Kidney (tissue), 14 donors: ENCODE data around the gene FAT4. TPM values are rescaled to one million over a fixed set of nuclear protein-coding genes. Genes with fewer than 3 reads are reported as not detected.

ENCODE experiments used
- DNase-seq, 5 donors: peaks; one replicate each; pipeline ENCODE4 v3.0.0-alpha.2; 2013 to 2020
- FAIRE-seq: peaks from 2 replicates; lab custom pipeline; 2012; peaks lifted over from hg19 to GRCh38; lab: Jason Lieb, UNC
- H3K27ac ChIP-seq, 2 donors: one replicate each; pipeline ENCODE4 v1.7.0; 2013; ENCODE audit warnings: low read depth in 2 of 2, low read length in 2 of 2, inconsistent platforms in 1 of 2
- H3K27me3 ChIP-seq: one replicate; pipeline ENCODE4 v1.7.1; 2013; ENCODE audit warnings: low read length, inconsistent platforms; ENCODE audit not compliant: control insufficient read depth, insufficient read depth
- H3K36me3 ChIP-seq, 3 donors: one replicate each; pipeline versions ENCODE4 v1.7.0 to v1.7.1; 2013; ENCODE audit warnings: low read length in 3 of 3, control low read depth in 1 of 3, inconsistent platforms in 1 of 3; ENCODE audit not compliant: insufficient read depth in 3 of 3, control insufficient read depth in 2 of 3
- H3K4me1 ChIP-seq, 3 donors: one replicate each; pipeline versions ENCODE4 v1.7.0 to v1.7.1; 2013; ENCODE audit warnings: low read length in 3 of 3, inconsistent platforms in 1 of 3, low read depth in 1 of 3; ENCODE audit not compliant: control insufficient read depth in 2 of 3, insufficient read depth in 2 of 3
- H3K4me3 ChIP-seq, 3 donors: one replicate each; pipeline versions ENCODE4 v1.7.0 to v1.8.1; 2013; ENCODE audit warnings: low read length in 3 of 3, control low read depth in 1 of 3, inconsistent platforms in 1 of 3
- H3K9ac ChIP-seq, 3 donors: one replicate each; pipeline versions ENCODE4 v1.7.0 to v1.7.1; 2013; ENCODE audit warnings: low read length in 3 of 3, control low read depth in 1 of 3, inconsistent platforms in 1 of 3
- H3K9me3 ChIP-seq, 3 donors: one replicate each; pipeline versions ENCODE4 v1.7.0 to v1.7.1; 2013; ENCODE audit warnings: low read length in 3 of 3, control low read depth in 1 of 3, inconsistent platforms in 1 of 3; ENCODE audit not compliant: control insufficient read depth in 2 of 3, insufficient read depth in 1 of 3
- intact Hi-C: fragments of 100-400 bp; cut with DNase I; formaldehyde crosslinking; loops from one replicate; pipeline ENCODE4 v1.11.1; 2022
- polyA plus RNA-seq: library from polyadenylated mRNA; stranded (reverse); fragments of 350-450 nt; fragmentation: Illumina TruSeq; extraction: RNeasy Lipid Tissue Mini Kit (QIAGEN cat#74804); gene quantifications from one replicate; pipeline ENCODE4 v1.2.3, GENCODE V29; 2014; ENCODE audit warnings: low read depth, low replicate concordance; ENCODE audit not compliant: insufficient read depth
- total RNA-seq: library from RNA; stranded (reverse); fragmentation: NEBNext Ultra II Directional; extraction: Animal tissue kit (Norgen Biotek cat#: 25700); gene quantifications from one replicate; pipeline ENCODE4 v1.2.1, GENCODE V29; 2021
- TF ChIP-seq, protein P1 (sequence below): IDR thresholded peaks from 3 replicates; pipeline ENCODE4 v1.5.1; 2012; ENCODE audit warnings: mild to moderate bottlenecking, moderate library complexity, borderline replicate concordance; ENCODE audit not compliant: insufficient read depth; ENCODE audit errors: extremely low read depth
- donor health status: control.
- donor health status: control.
- donor health status: control.
- donor health status: control.
- donor health status: control.
- donor health status: DM: yes; HTN: yes; CAD: no.
- donor health status: Normal renal cell carcinoma (clear cell type).

Gene FAT4
- total and polyA plus RNA-seq, 2 donors from 2014 or later: 0.99 to 11.3 TPM

DNA sequence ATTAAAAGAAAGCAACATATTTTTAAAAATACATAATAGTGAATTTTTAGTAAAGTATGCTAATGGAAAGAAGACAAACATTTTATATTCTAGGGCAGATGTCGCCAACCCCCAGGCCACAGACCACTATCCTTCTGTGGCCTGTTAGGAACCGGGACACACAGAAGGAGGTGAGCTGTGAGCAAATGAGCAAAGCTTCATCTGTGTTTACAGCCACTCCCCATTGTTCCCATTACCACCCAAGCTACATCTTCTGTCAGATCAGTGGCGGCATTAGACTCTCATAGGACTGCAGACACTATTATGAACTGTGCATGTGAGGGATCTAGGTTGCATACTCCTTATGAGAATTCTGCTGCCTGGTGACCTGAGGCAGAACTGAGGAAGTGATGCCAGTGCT lies 37.0 kb upstream of the FAT4 start:
- no peak overlapping the region for H3K27ac ChIP-seq
- intact Hi-C loops: no loop called here
- no peak overlapping the region for H3K9ac ChIP-seq
- TF ChIP-seq, protein P1, sequence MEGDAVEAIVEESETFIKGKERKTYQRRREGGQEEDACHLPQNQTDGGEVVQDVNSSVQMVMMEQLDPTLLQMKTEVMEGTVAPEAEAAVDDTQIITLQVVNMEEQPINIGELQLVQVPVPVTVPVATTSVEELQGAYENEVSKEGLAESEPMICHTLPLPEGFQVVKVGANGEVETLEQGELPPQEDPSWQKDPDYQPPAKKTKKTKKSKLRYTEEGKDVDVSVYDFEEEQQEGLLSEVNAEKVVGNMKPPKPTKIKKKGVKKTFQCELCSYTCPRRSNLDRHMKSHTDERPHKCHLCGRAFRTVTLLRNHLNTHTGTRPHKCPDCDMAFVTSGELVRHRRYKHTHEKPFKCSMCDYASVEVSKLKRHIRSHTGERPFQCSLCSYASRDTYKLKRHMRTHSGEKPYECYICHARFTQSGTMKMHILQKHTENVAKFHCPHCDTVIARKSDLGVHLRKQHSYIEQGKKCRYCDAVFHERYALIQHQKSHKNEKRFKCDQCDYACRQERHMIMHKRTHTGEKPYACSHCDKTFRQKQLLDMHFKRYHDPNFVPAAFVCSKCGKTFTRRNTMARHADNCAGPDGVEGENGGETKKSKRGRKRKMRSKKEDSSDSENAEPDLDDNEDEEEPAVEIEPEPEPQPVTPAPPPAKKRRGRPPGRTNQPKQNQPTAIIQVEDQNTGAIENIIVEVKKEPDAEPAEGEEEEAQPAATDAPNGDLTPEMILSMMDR: no peak
- H3K4me1 ChIP-seq: no peaks in the 10 kb centered on the region
- DNase-seq (no peak), FAIRE-seq (no peak)
- no peak overlapping the region for H3K4me3 ChIP-seq
- H3K27me3 ChIP-seq: no peaks in the 10 kb centered on the region
- no peaks in the 10 kb centered on the region for H3K9me3 ChIP-seq
- H3K36me3 ChIP-seq: no peaks in the 10 kb centered on the region

DNA sequence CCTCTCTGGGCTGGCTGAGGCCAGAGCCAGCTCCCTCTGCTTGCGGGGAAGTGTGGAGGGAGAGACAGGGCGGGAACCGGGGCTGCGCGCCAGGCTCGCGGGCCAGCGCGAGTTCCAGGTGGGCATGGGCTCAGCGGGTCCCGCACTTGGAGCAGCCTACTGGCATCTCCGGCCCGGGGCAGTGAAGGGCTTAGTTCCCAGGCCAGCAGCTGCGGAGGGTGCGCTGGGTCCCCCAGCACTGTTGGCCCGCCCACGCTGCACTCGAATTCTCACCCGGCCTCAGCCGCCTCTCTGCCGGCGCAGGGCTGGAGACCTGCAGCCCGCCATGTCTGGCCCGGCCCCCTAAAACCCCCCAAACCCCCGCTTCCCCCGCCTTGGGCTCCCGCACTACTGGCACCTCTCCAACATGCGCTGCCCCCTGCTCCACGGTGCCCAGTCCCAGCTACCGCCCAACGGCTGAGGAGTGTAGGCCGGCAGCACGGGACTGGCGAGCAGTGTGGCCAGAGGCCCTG lies 33.8 kb upstream of the FAT4 start:
- DNase-seq (peak in 1 of 5 donors; percentile 52), FAIRE-seq (no peak)
- no peak overlapping the region for H3K4me3 ChIP-seq
- no peaks in the 10 kb centered on the region for H3K27me3 ChIP-seq
- no peak overlapping the region for H3K27ac ChIP-seq
- intact Hi-C loops: loop anchor here (10.0 kb wide), 1 partner anchor 946 kb away; no protein-coding TSS in a partner anchor
- TF ChIP-seq, protein P1: no peak
- no peaks in the 10 kb centered on the region for H3K9me3 ChIP-seq
- no peak overlapping the region for H3K9ac ChIP-seq
- H3K4me1 ChIP-seq: no peaks in the 10 kb centered on the region
- no peaks in the 10 kb centered on the region for H3K36me3 ChIP-seq

DNA sequence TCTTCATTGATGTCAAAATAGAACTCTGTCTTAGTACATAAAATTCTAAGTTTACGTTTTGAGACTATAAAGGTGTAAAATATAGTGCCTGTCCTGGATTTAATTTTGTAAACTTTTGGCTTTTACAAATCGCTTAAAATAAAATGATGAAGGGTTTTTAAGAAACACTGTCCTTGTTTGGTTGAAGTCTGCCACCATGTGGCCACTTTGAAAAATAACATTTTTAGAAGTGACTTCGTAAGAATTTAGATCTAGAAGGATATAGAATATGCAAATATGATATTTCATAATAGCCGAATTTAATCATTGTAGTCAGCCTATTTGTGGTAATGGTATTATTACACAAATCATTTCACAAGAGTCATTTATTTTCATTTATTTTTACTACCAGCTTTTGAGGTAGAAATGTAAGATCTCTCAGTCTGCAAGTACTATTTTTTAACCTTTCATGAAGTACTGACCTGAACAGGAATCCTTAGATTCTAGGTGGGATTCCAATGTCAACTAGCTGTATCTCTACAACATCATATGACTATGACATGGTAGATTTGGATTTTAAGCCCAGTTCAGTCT lies 31.0 kb upstream of the FAT4 start:
- Histone ChIP-seq H3K27me3 (no peaks in the 10 kb centered on the region), H3K9ac (no peak overlapping the region), H3K4me1 (no peaks in the 10 kb centered on the region), H3K9me3 (no peaks in the 10 kb centered on the region), H3K4me3 (no peak overlapping the region), H3K36me3 (no peaks in the 10 kb centered on the region), H3K27ac (no peak overlapping the region)
- TF ChIP-seq, protein P1: peak; percentile 43
- DNase-seq: peak in 2 of 5 donors; percentile 31 to 36
- intact Hi-C loops: loop anchor here (10.0 kb wide), 1 partner anchor 949 kb away; no protein-coding TSS in a partner anchor
- peak; percentile 92 for FAIRE-seq
